HG03108 (cell line): ENCODE data around the gene EMX2.

Experiments used
- ATAC-seq: cut with Tn5 transposase; IDR thresholded peaks from one replicate; pipeline ENCODE4 v1.9.1; 2021; ENCODE audit warnings: moderate library complexity; ENCODE audit not compliant: unreplicated experiment

Gene EMX2

GRCh38 chr10:117543225-117544003 lies 868 bp downstream of the EMX2 start:
- ATAC-seq: no peak

GRCh38 chr10:117544004-117544701 lies 1.6 kb downstream of the EMX2 start:
- ATAC-seq: no peak

GRCh38 chr10:117544711-117545140 lies 2.2 kb downstream of the EMX2 start:
- ATAC-seq: no peak

GRCh38 chr10:117545141-117546019 lies 2.8 kb downstream of the EMX2 start:
- no peak for ATAC-seq

- ATAC-seq: no peak
Observed at GRCh38 chr10:117546020-117546580, 3.6 kb downstream of the EMX2 start.

GRCh38 chr10:117546581-117547015 lies 4.1 kb downstream of the EMX2 start:
- no peak for ATAC-seq

- no peak for ATAC-seq
Observed at GRCh38 chr10:117547016-117547715, 4.6 kb downstream of the EMX2 start.

GRCh38 chr10:117547716-117548668 lies 5.4 kb downstream of the EMX2 start:
- no peak for ATAC-seq

- ATAC-seq: no peak
Observed at GRCh38 chr10:117549100-117549585, 6.6 kb downstream of the EMX2 start.

- ATAC-seq: no peak
Observed at GRCh38 chr10:117550076-117550475, 7.5 kb downstream of the EMX2 start.

- no peak for ATAC-seq
Observed at GRCh38 chr10:117550599-117551329, 8.2 kb downstream of the EMX2 start.

- no peak for ATAC-seq
Observed at GRCh38 chr10:117551330-117552155, 9.0 kb downstream of the EMX2 start.

- no peak for ATAC-seq
Observed at GRCh38 chr10:117552156-117552631, 9.6 kb downstream of the EMX2 start.

- no peak for ATAC-seq
Observed at GRCh38 chr10:117552701-117553141, 10.2 kb downstream of the EMX2 start.

- ATAC-seq: no peak
Observed at GRCh38 chr10:117553142-117553814, 10.7 kb downstream of the EMX2 start.

- no peak for ATAC-seq
Observed at GRCh38 chr10:117553815-117554172, 11.2 kb downstream of the EMX2 start.
